PC-9 (cell line): Measurements from ENCODE around the gene PHAF1. TPM values are rescaled to one million over a fixed set of nuclear protein-coding genes. Genes with fewer than 3 reads are reported as not detected.

ENCODE experiments used
- BruUV-seq: library from RNA; stranded (reverse); fragments of 400-500 nt; replicated peaks from 2 replicates; lab custom pipeline; 2021; lab: Mats Ljungman, UMichigan
- CTCF ChIA-PET: fragments of 300-600 bp; sonication (Branson Sonifier 250); formaldehyde crosslinking; loops from one replicate; lab custom pipeline; 2022; ENCODE audit warnings: antibody characterized with exemption; lab: Charles Lee
- POLR2A ChIA-PET: fragments of 300-600 bp; sonication (Branson Sonifier 250); formaldehyde crosslinking; loops from one replicate; lab custom pipeline; 2022; ENCODE audit warnings: antibody characterized with exemption; ENCODE audit not compliant: unreplicated experiment; lab: Charles Lee
- DNase-seq, 2 experiments: peaks; one replicate each; pipeline versions ENCODE4 v3.0.0 to v3.0.0-alpha.2; 2015 to 2022; ENCODE audit warnings: mixed read lengths in 1 of 2
- H2AFZ ChIP-seq: fragments of 200-600 bp; sonication (generic); 2 replicates; pipeline ENCODE4 v1.8.1; 2017; ENCODE audit warnings: antibody characterized with exemption
- H3F3A ChIP-seq: fragments of 200-600 bp; sonication (generic); 2 replicates; pipeline ENCODE4 v1.8.1; 2017; ENCODE audit warnings: antibody characterized with exemption, mild to moderate bottlenecking, low read depth; ENCODE audit not compliant: insufficient read depth
- H3K27ac ChIP-seq: fragments of 200-600 bp; sonication (generic); 2 replicates; pipeline ENCODE4 v1.6.1; 2016; ENCODE audit warnings: mixed run types
- H3K27me3 ChIP-seq: fragments of 200-600 bp; sonication (generic); 2 replicates; pipeline ENCODE4 v1.6.1; 2016; ENCODE audit warnings: low read depth, mixed run types; ENCODE audit not compliant: insufficient read depth
- H3K36me3 ChIP-seq: fragments of 200-600 bp; sonication (generic); 2 replicates; pipeline ENCODE4 v1.6.1; 2016; ENCODE audit warnings: low read depth, mixed run types
- H3K4me1 ChIP-seq: fragments of 200-600 bp; sonication (generic); replicated peaks from 2 replicates; pipeline ENCODE4 v1.6.1; 2016; ENCODE audit warnings: mixed run types; ENCODE audit not compliant: insufficient read depth
- H3K4me2 ChIP-seq: fragments of 200-600 bp; sonication (generic); 2 replicates; pipeline ENCODE4 v1.6.1; 2017; ENCODE audit warnings: mixed run types
- H3K4me3 ChIP-seq: fragments of 200-600 bp; sonication (generic); 2 replicates; pipeline ENCODE4 v1.6.1; 2016; ENCODE audit warnings: mixed run types
- H3K79me2 ChIP-seq: fragments of 200-600 bp; sonication (generic); 2 replicates; pipeline ENCODE4 v1.6.1; 2017; ENCODE audit warnings: low read depth, mixed run types
- H3K9me2 ChIP-seq: fragments of 200-600 bp; sonication (generic); 2 replicates; pipeline ENCODE4 v1.8.1; 2017; ENCODE audit warnings: mild to moderate bottlenecking; ENCODE audit not compliant: insufficient read depth
- H3K9me3 ChIP-seq: fragments of 200-600 bp; sonication (generic); 2 replicates; pipeline ENCODE4 v1.8.1; 2016; ENCODE audit warnings: low read depth; ENCODE audit not compliant: insufficient read depth
- H4K20me1 ChIP-seq: fragments of 200-600 bp; sonication (generic); 2 replicates; pipeline ENCODE4 v1.8.1; 2017; ENCODE audit not compliant: insufficient read depth
- CTCF ChIP-seq: fragments of 200-600 bp; sonication (generic); conservative IDR thresholded peaks from 2 replicates; pipeline ENCODE4 v1.6.1; 2017; ENCODE audit warnings: mixed run types, antibody characterized with exemption, mild to moderate bottlenecking, moderate library complexity
- EZH2 ChIP-seq: fragments of 200-600 bp; sonication (generic); IDR thresholded peaks from 2 replicates; pipeline ENCODE4 v1.8.0; 2017; ENCODE audit warnings: antibody characterized with exemption, low read depth
- intact Hi-C: fragments of 100-400 bp; cut with micrococcal nuclease; formaldehyde crosslinking; loops from one replicate; pipeline ENCODE4 v1.10.0; 2022; ENCODE audit not compliant: unreplicated experiment
- total RNA-seq: library from RNA; stranded (reverse); gene quantifications from 2 replicates; pipeline ENCODE4 v1.2.3, GENCODE V29; 2021

PHAF1 gene
- total RNA-seq, 1 experiment from 2014 or later, result 19.5 TPM

GRCh38 chr16:67170949-67171649 lies 61.4 kb downstream of the PHAF1 start:
- no peaks in the 10 kb centered on the region for H3K27me3 ChIP-seq
- H3K27ac ChIP-seq, result peak overlapping the region; percentile 76
- intact Hi-C loops, result loop anchor here (5.0 kb wide), 2 partner anchors 76 to 154 kb away; partner anchors contain the start of genes FHOD1 and SLC9A5
- peak overlapping the region; percentile 98 for H3K4me2 ChIP-seq
- POLR2A ChIA-PET, result interaction anchor here (0.6 to 1.4 kb wide), 8 partner anchors 8 to 345 kb away, joined by 3 to 12 read pairs (median 4); partner anchors contain the start of genes FBXL8 and TRADD
- CTCF ChIA-PET, result interaction anchor here (0.5 to 0.6 kb wide), 3 partner anchors 12 to 844 kb away, joined by 5 to 8 read pairs (median 6); partner anchors contain the start of gene TRADD
- peak in 1 of 2 experiments; percentile 35 for DNase-seq
- peaks cover 15% of the 10 kb centered on the region; the same call in 1 of the 2 replicates for H3K79me2 ChIP-seq
- H4K20me1 ChIP-seq, result no peaks in the 10 kb centered on the region
- peak overlapping the region; percentile 71 for H2AFZ ChIP-seq
- H3F3A ChIP-seq, result peaks cover 62% of the 10 kb centered on the region
- H3K9me2 ChIP-seq, result no peaks in the 10 kb centered on the region
- H3K9me3 ChIP-seq, result no peaks in the 10 kb centered on the region
- peaks cover 42% of the 10 kb centered on the region for H3K4me1 ChIP-seq
- TSS peak; percentile 45 for BruUV-seq
- no peaks in the 10 kb centered on the region for H3K36me3 ChIP-seq
- peak overlapping the region; percentile 74; the same call in 1 of the 2 replicates for H3K4me3 ChIP-seq
- no peak for TF ChIP-seq EZH2
- TF ChIP-seq CTCF, result no peak

DNA sequence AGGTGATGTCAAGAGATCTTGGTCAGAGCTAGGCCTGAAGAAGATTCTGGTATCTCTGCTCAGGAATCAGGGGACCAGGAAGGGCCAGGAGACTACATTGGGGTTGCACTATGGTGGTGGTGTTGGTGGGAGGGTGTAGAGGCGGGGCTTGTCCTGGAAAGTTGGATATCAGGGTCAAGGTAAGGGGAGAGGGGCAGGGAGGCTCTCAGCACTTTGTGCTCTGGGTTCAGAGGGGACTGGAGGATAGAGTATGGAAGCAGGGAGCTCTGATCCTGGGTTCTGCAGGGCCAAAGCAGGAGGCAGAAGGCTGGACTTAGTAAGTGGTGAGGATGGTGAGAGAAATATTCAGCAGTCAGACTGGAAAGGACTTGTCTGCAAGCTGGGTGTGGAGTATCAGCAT lies 63.6 kb downstream of the PHAF1 start:
- Histone ChIP-seq H3K4me3 (peak overlapping the region; percentile 57), H3K27me3 (no peaks in the 10 kb centered on the region), H3K4me1 (peaks cover 50% of the 10 kb centered on the region), H3K36me3 (no peaks in the 10 kb centered on the region), H3K9me2 (no peaks in the 10 kb centered on the region), H3F3A (peaks cover 73% of the 10 kb centered on the region), H3K79me2 (peaks cover 15% of the 10 kb centered on the region; the same call in 1 of the 2 replicates), H3K4me2 (peak overlapping the region; percentile 91), H2AFZ (peak overlapping the region; percentile 83), H4K20me1 (no peaks in the 10 kb centered on the region), H3K27ac (peak overlapping the region; percentile 64), H3K9me3 (no peaks in the 10 kb centered on the region)
- intact Hi-C loops, result loop anchor here (1.0 to 5.0 kb wide), 3 partner anchors 12 to 156 kb away; partner anchors contain the start of genes FHOD1 and SLC9A5
- CTCF ChIA-PET, result no interaction called here
- TF ChIP-seq EZH2 (no peak), CTCF (no peak)
- DNase-seq, result no peak
- POLR2A ChIA-PET, result interaction anchor here (0.6 to 0.9 kb wide), 5 partner anchors 13 to 142 kb away, joined by 3 to 11 read pairs (median 7); partner anchors contain the start of genes FHOD1 and TRADD
- no TSS peak for BruUV-seq

GRCh38 chr16:67173808-67174705 lies 64.3 kb downstream of the PHAF1 start:
- ChIA-PET POLR2A (interaction anchor here (0.6 to 1.0 kb wide), 7 partner anchors 14 to 293 kb away, joined by 3 to 8 read pairs (median 5); partner anchors contain the start of genes FHOD1 and TRADD), CTCF (no interaction called here)
- peaks cover 15% of the 10 kb centered on the region; the same call in 1 of the 2 replicates for H3K79me2 ChIP-seq
- peak overlapping the region; percentile 57 for H3K4me3 ChIP-seq
- peak overlapping the region; percentile 83 for H2AFZ ChIP-seq
- H3K9me3 ChIP-seq, result no peaks in the 10 kb centered on the region
- no peaks in the 10 kb centered on the region for H3K36me3 ChIP-seq
- H3F3A ChIP-seq, result peaks cover 78% of the 10 kb centered on the region
- no TSS peak for BruUV-seq
- no peaks in the 10 kb centered on the region for H3K27me3 ChIP-seq
- H3K9me2 ChIP-seq, result no peaks in the 10 kb centered on the region
- TF ChIP-seq EZH2 (no peak), CTCF (no peak; the same call in 1 of the 2 replicates)
- intact Hi-C loops, result loop anchor here (1.0 to 5.0 kb wide), 3 partner anchors 13 to 157 kb away; partner anchors contain the start of genes FHOD1 and SLC9A5
- peak overlapping the region; percentile 91 for H3K4me2 ChIP-seq
- peak overlapping the region; percentile 64 for H3K27ac ChIP-seq
- H3K4me1 ChIP-seq, result peaks cover 56% of the 10 kb centered on the region
- no peaks in the 10 kb centered on the region for H4K20me1 ChIP-seq
- DNase-seq, result peak; percentile 85 to 93
